MM.1S (cell line): Measurements from ENCODE around the gene KLRC4.
A peak's percentile ranks its signal among the peaks of the same experiment; 100 is the strongest.
"Not testable (repeated sequence)": the region's sequence is repeated elsewhere in the genome, so short reads cannot be mapped to it uniquely, and the experiment has no call there.

Experiments
- DNase-seq: peaks from one replicate; pipeline ENCODE4 v3.0.0-alpha.2; 2015
- H2AFZ ChIP-seq: fragments of 300-600 bp; sonication (generic); 2 replicates; pipeline ENCODE4 v1.6.0; 2016; ENCODE audit warnings: antibody characterized with exemption, low read length
- H3F3A ChIP-seq: fragments of 300-600 bp; sonication (generic); 2 replicates; pipeline ENCODE4 v1.6.1; 2016; ENCODE audit warnings: mild to moderate bottlenecking, antibody characterized with exemption, low read length, moderate library complexity, mixed read lengths; ENCODE audit not compliant: insufficient read depth
- H3K27ac ChIP-seq: fragments of 300-600 bp; sonication (generic); 2 replicates; pipeline ENCODE4 v1.5.1; 2016; ENCODE audit warnings: mild to moderate bottlenecking, low read length
- H3K27me3 ChIP-seq: fragments of 300-600 bp; sonication (generic); replicated peaks from 2 replicates; pipeline ENCODE4 v1.6.0; 2016; ENCODE audit warnings: low read length; ENCODE audit not compliant: insufficient read depth
- H3K36me3 ChIP-seq: fragments of 300-600 bp; sonication (generic); replicated peaks from 2 replicates; pipeline ENCODE4 v1.6.1; 2016; ENCODE audit warnings: mild to moderate bottlenecking, low read length, mixed read lengths; ENCODE audit not compliant: insufficient read depth
- H3K4me1 ChIP-seq: fragments of 300-600 bp; sonication (generic); 2 replicates; pipeline ENCODE4 v1.6.1; 2016; ENCODE audit warnings: low read length, mixed read lengths
- H3K4me2 ChIP-seq: fragments of 300-600 bp; sonication (generic); 2 replicates; pipeline ENCODE4 v1.6.0; 2016; ENCODE audit warnings: low read depth, low read length
- H3K4me3 ChIP-seq: fragments of 300-600 bp; sonication (generic); 2 replicates; pipeline ENCODE4 v1.5.1; 2016; ENCODE audit warnings: low read length, mixed read lengths
- H3K79me2 ChIP-seq: fragments of 300-600 bp; sonication (generic); 2 replicates; pipeline ENCODE4 v1.6.1; 2016; ENCODE audit warnings: mixed run types, low read length, mixed read lengths
- H3K9ac ChIP-seq: fragments of 300-600 bp; sonication (generic); 2 replicates; pipeline ENCODE4 v1.6.1; 2016; ENCODE audit warnings: low read length, mixed read lengths
- H3K9me2 ChIP-seq: fragments of 300-600 bp; sonication (generic); replicated peaks from 2 replicates; pipeline ENCODE4 v1.6.1; 2016; ENCODE audit warnings: mild to moderate bottlenecking, low read length, mixed read lengths; ENCODE audit not compliant: insufficient read depth
- H3K9me3 ChIP-seq: fragments of 300-600 bp; sonication (generic); replicated peaks from 2 replicates; pipeline ENCODE4 v1.6.1; 2016; ENCODE audit warnings: mild to moderate bottlenecking, low read length, mixed read lengths; ENCODE audit not compliant: insufficient read depth
- H4K20me1 ChIP-seq: fragments of 300-600 bp; sonication (generic); 2 replicates; pipeline ENCODE4 v1.6.1; 2016; ENCODE audit warnings: mild to moderate bottlenecking, low read length, moderate library complexity, mixed read lengths; ENCODE audit not compliant: insufficient read depth
- EZH2 ChIP-seq: fragments of 300-600 bp; sonication (generic); optimal IDR thresholded peaks from 2 replicates; pipeline ENCODE3; 2017; ENCODE audit warnings: low read depth, mild to moderate bottlenecking, antibody characterized with exemption, low read length, mixed read lengths
- EZH2phosphoT487 ChIP-seq: fragments of 300-600 bp; sonication (generic); IDR thresholded peaks from 2 replicates; pipeline ENCODE4 v1.6.1; 2018; ENCODE audit warnings: antibody characterized with exemption, low read length
- TF ChIP-seq, protein P1 (sequence below): fragments of 300-600 bp; sonication (generic); IDR thresholded peaks from 2 replicates; pipeline ENCODE4 v1.5.1; 2016; ENCODE audit warnings: antibody characterized with exemption, low read length, mixed read lengths

The KLRC4 gene

DNA sequence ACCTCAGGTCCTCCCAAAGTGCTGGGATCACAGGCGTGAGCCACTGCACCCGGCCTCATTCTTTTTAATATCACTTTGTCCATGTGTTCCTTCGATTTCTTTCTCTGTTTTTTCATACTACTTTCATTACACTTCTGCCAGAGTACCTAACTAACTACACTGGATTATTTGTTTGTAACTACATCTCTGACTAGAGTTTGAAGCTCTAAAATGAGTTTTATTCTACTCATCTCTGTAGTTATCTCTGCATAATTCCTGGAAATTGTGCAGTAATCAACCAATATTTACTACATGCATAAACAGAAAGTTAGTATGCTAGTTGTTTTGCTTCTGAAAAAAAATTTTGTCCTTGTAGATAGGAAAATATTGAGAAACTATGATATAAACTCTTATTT lies 34.9 kb downstream of the KLRC4 start:
- H3K4me1 ChIP-seq = peaks cover 9% of the 10 kb centered on the region
- no peaks in the 10 kb centered on the region for H4K20me1 ChIP-seq
- no peak overlapping the region for H2AFZ ChIP-seq
- H3K36me3 ChIP-seq = no peaks in the 10 kb centered on the region
- H3K4me2 ChIP-seq = 0 out of 2 replicates have a peak overlapping the region, but pooled peaks have one; percentile 8
- no peak for DNase-seq
- H3K9ac ChIP-seq = no peak overlapping the region
- H3K27ac ChIP-seq = no peak overlapping the region
- H3K79me2 ChIP-seq = no peaks in the 10 kb centered on the region
- H3F3A ChIP-seq = no peaks in the 10 kb centered on the region
- H3K9me3 ChIP-seq = no peaks in the 10 kb centered on the region
- H3K9me2 ChIP-seq = no peaks in the 10 kb centered on the region
- peaks cover 37% of the 10 kb centered on the region for H3K27me3 ChIP-seq
- H3K4me3 ChIP-seq = no peak overlapping the region
- TF ChIP-seq EZH2phosphoT487 (no peak), EZH2 (no peak)
- TF ChIP-seq, protein P1, sequence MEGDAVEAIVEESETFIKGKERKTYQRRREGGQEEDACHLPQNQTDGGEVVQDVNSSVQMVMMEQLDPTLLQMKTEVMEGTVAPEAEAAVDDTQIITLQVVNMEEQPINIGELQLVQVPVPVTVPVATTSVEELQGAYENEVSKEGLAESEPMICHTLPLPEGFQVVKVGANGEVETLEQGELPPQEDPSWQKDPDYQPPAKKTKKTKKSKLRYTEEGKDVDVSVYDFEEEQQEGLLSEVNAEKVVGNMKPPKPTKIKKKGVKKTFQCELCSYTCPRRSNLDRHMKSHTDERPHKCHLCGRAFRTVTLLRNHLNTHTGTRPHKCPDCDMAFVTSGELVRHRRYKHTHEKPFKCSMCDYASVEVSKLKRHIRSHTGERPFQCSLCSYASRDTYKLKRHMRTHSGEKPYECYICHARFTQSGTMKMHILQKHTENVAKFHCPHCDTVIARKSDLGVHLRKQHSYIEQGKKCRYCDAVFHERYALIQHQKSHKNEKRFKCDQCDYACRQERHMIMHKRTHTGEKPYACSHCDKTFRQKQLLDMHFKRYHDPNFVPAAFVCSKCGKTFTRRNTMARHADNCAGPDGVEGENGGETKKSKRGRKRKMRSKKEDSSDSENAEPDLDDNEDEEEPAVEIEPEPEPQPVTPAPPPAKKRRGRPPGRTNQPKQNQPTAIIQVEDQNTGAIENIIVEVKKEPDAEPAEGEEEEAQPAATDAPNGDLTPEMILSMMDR = no peak

DNA sequence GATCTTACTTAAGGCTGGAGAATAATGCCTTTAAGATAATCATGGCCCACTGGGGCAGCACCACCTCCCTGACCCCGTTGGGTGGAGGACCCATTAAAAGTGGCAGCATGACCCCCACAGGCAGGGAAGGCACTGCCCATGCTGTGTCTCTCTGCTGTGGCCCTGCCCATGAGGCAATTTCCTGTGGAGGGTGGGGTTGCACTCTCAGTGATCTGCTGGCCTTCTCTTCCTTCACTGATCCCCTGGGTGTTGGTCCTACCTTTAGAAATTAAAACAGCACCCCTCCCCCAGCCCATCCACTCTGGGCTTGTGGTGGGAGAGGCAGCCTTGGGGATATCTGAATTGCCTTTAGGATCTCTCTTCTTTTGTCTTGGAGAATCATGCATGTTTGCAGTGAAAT lies 37.0 kb downstream of the KLRC4 start:
- Histone ChIP-seq H4K20me1 (no peaks in the 10 kb centered on the region), H3K36me3 (no peaks in the 10 kb centered on the region), H3K27ac (no peak overlapping the region), H3F3A (no peaks in the 10 kb centered on the region), H3K79me2 (no peaks in the 10 kb centered on the region), H3K9me2 (no peaks in the 10 kb centered on the region), H2AFZ (no peak overlapping the region), H3K9ac (no peak overlapping the region), H3K4me2 (no peak overlapping the region), H3K4me3 (no peak overlapping the region), H3K9me3 (no peaks in the 10 kb centered on the region), H3K4me1 (peaks cover 9% of the 10 kb centered on the region), H3K27me3 (peaks cover 49% of the 10 kb centered on the region)
- TF ChIP-seq EZH2 (no peak), EZH2phosphoT487 (no peak)
- TF ChIP-seq, protein P1 = no peak
- no peak for DNase-seq

DNA sequence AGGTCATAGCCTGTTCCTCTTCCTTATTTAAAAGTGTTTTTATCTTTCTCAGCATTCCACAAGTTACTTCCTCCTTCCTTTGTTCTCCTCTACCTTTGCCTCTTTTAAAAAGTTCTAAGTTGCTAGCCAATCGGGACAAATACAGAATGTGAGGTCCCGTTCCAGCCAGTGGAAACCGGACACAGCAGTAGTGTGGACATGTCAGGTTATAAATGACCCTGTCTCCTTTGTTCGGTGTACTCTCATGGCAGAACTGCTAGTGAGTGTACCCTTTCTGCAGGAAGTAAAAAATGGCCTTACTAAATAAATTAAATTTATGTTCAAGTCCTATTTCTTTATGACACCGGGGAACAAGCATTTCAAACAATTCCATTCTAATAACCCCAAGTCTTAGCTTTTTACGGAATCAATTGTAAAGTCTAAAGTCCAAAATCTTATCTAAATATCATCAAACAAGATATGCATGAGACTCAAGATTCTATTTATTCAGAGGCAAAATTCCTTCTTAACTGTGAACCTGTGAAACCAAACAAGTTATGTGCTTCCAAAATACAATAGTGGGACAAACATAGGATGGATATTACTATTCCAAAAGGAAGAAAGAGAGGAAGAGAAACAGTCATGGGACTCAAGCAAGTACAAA lies 37.5 kb downstream of the KLRC4 start:
- not testable (repeated sequence) for H3F3A ChIP-seq, H3K4me2 ChIP-seq, H3K9me2 ChIP-seq, H4K20me1 ChIP-seq, H3K79me2 ChIP-seq, H2AFZ ChIP-seq, H3K9me3 ChIP-seq, H3K36me3 ChIP-seq, H3K4me3 ChIP-seq, DNase-seq, H3K27ac ChIP-seq, H3K9ac ChIP-seq, H3K4me1 ChIP-seq
- H3K27me3 ChIP-seq = peaks cover 54% of the 10 kb centered on the region

DNA sequence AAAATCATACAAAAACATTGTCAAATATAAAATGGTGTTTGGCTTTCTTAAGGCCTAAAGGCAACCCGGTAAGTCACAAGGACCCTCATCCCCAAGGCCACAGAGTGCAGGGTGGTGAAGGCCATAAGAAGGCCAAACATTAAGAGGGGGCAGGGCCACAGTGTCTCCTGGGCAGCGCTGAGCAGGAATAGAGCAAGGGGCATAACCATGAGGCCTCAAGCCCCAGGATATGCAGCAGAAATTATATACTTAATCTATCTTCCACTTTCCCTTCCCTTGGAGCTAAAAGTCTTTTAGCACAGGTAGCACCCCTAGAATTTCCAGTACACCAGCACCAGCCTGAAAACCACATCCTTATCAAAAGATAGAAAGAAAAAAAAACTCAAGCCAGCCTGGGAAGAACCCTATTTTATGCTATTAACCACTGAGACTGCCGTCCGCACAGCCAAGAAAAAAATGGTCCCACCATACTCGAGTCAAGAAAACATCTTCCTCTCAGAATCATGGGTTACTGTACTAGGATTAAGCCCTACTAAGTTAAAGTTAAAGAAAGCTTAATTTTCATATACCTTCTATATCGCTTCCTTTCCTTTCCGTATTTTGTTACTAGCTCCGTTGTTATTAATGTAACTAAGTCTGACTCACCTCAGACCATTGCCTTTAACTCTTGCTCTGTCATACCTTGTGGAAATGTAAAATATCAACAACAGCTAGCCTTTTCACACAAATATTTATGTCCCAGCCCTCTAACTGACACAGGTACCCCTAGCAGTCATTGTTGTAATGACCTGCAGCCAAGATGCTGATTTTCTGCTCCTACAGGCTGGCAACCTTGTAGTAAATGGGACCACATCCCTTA lies 39.8 kb downstream of the KLRC4 start:
- no peak for TF ChIP-seq EZH2phosphoT487
- no peak for TF ChIP-seq EZH2
- TF ChIP-seq, protein P1 = no peak
- Histone ChIP-seq H3K9me2 (no peaks in the 10 kb centered on the region), H3K4me1 (peaks cover 9% of the 10 kb centered on the region), H3K79me2 (no peaks in the 10 kb centered on the region), H3K27me3 (peaks cover 72% of the 10 kb centered on the region), H3K9me3 (no peaks in the 10 kb centered on the region), H3K27ac (no peak overlapping the region), H3K9ac (no peak overlapping the region), H3K4me3 (no peak overlapping the region), H2AFZ (no peak overlapping the region), H3F3A (no peaks in the 10 kb centered on the region), H3K36me3 (no peaks in the 10 kb centered on the region), H4K20me1 (no peaks in the 10 kb centered on the region), H3K4me2 (no peak overlapping the region)
- no peak for DNase-seq
